ENCODE data around the gene NXNL2.

The NXNL2 gene

GRCh38 chr9:88521308-88521707 lies 13.7 kb upstream of the NXNL2 start:
- POLR2A ChIA-PET = no interaction called here
- no peak for DNase-seq (ENCODE audit: extremely low spot score)
- CTCF ChIA-PET = interaction anchor here (1.0 kb wide), 1 partner anchor 467 kb away, joined by 3 read pairs; no protein-coding TSS in a partner anchor
- TF ChIP-seq CTCF (IDR thresholded peaks at IDR 0.05; ENCODE audit: control extremely low read depth, extremely low read depth, low read depth, missing control alignments) = no peak

GRCh38 chr9:88522360-88522759 lies 12.6 kb upstream of the NXNL2 start:
- DNase-seq (ENCODE audit: extremely low spot score) = no peak
- POLR2A ChIA-PET = no interaction called here
- TF ChIP-seq CTCF (IDR thresholded peaks at IDR 0.05; ENCODE audit: control extremely low read depth, extremely low read depth, low read depth, missing control alignments) = no peak
- CTCF ChIA-PET = no interaction called here

- ChIA-PET CTCF (no interaction called here), POLR2A (no interaction called here)
- TF ChIP-seq CTCF (IDR thresholded peaks at IDR 0.05; ENCODE audit: control extremely low read depth, extremely low read depth, low read depth, missing control alignments) = no peak
- no peak for DNase-seq (ENCODE audit: extremely low spot score)
These were observed 11.9 kb upstream of the NXNL2 start for GRCh38 chr9:88523056-88523455.

GRCh38 chr9:88524911-88525310 lies 10.1 kb upstream of the NXNL2 start:
- ChIA-PET POLR2A (no interaction called here), CTCF (no interaction called here)
- no peak for TF ChIP-seq CTCF (IDR thresholded peaks at IDR 0.05; ENCODE audit: control extremely low read depth, extremely low read depth, low read depth, missing control alignments)
- no peak for DNase-seq (ENCODE audit: extremely low spot score)

- no peak for DNase-seq (ENCODE audit: extremely low spot score)
These were observed 7.4 kb upstream of the NXNL2 start for GRCh38 chr9:88527618-88528017.

GRCh38 chr9:88528080-88528790 lies 6.7 kb upstream of the NXNL2 start:
- POLR2A ChIA-PET = no interaction called here
- no peak for DNase-seq (ENCODE audit: extremely low spot score)
- CTCF ChIA-PET = no interaction called here
- no peak for TF ChIP-seq CTCF (IDR thresholded peaks at IDR 0.05; ENCODE audit: control extremely low read depth, extremely low read depth, low read depth, missing control alignments)

More at GRCh38 chr9:88527618-88528017, 7.4 kb upstream of the NXNL2 start:
- no peak for TF ChIP-seq CTCF (IDR thresholded peaks at IDR 0.05; ENCODE audit: control extremely low read depth, extremely low read depth, low read depth, missing control alignments)
- POLR2A ChIA-PET = no interaction called here
- CTCF ChIA-PET = no interaction called here
